Activated naive CD8-positive, alpha-beta T cell treated with anti-CD3 and anti-CD28 coated beads, Interleukin-2, amount 50 U/mL, for 16 hours (primary cell): ENCODE results near the gene SNX24.

Experiments used
- DNase-seq: peaks from one replicate; pipeline ENCODE4 v3.0.0-alpha.2; 2020; ENCODE audit warnings: low read depth, low spot score

The SNX24 gene

DNA sequence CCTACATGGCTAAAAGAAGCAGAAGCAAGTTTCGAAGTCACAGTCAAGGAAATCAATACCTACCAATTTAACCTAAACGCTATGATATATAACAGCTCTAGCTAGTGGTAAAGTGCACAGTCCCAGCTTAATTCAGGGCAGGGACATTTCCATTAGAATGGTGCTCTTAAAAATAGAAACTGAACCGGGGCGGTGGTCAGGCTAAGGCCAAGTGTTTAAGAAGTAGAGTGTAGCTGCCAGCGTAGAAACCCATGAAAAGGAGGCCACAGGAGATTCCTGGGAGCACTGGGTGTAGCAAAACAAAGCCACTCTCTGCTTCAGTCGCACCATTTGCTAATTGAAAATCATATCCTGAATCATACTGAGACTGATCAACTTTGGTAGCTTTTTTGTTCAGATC lies 162.3 kb downstream of the SNX24 start:
- no peak for DNase-seq

DNA sequence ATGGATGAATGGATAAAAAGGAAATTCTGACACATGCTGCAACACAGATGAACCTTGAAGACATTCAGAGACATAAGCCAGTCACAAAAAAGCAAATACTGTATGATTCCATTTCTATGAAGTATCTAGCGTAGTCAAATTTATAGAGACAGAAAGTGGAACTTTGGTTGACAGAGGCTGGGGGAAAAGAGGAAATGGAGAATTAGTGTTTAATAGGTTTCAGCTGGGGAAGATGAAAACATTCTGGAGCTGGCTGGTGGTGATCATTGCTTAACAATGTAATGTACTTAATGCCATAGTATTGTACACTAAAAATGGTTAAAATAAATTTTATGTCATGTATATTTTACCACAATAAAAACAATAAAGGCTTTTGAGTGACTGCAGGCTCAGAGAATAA lies 166.9 kb downstream of the SNX24 start:
- DNase-seq = no peak

DNA sequence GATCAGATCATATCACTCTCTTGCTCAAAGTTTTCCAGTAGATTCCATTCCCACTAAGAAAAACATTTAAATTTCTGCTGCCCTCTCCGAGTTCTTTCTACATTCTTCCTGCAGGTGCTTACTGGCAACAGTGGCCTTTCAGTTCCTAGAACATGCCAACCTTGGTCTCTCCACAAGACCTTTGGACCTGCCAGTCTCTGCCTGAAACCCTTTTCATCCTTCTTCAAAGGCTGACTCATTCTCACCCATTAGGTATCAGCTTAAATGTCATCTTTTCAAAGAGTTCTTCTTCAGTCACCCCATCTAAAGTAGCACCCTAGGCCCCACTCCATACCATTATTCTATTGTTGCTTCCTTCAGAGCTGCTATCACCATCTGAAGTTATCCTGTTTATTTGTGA lies 169.3 kb downstream of the SNX24 start:
- DNase-seq = no peak

DNA sequence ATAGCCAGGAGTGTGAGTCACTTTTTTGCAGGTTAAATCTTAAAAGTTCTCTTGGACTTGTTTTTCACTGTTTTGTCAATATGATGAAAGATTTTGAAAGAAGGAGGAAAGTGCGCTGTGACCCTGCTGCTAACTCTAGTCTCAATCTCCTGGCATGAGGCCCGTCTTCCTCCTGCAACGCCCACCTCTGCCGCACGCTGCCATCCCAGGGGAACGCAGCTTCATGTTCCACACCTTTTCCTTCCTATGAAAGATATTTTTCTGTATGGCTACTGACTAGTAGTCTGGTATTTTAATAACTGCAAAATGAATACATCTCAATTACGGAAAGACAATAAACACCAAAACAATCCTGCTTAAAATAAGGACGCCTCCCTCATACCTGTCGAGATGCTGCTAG lies 182.8 kb downstream of the SNX24 start:
- no peak for DNase-seq

GRCh38 chr5:123033157-123033671 lies 187.8 kb downstream of the SNX24 start:
- DNase-seq = no peak

- no peak for DNase-seq
These were observed 190.0 kb downstream of the SNX24 start for GRCh38 chr5:123035360-123035917.

GRCh38 chr5:123035918-123036390 lies 190.5 kb downstream of the SNX24 start:
- DNase-seq = no peak

DNA sequence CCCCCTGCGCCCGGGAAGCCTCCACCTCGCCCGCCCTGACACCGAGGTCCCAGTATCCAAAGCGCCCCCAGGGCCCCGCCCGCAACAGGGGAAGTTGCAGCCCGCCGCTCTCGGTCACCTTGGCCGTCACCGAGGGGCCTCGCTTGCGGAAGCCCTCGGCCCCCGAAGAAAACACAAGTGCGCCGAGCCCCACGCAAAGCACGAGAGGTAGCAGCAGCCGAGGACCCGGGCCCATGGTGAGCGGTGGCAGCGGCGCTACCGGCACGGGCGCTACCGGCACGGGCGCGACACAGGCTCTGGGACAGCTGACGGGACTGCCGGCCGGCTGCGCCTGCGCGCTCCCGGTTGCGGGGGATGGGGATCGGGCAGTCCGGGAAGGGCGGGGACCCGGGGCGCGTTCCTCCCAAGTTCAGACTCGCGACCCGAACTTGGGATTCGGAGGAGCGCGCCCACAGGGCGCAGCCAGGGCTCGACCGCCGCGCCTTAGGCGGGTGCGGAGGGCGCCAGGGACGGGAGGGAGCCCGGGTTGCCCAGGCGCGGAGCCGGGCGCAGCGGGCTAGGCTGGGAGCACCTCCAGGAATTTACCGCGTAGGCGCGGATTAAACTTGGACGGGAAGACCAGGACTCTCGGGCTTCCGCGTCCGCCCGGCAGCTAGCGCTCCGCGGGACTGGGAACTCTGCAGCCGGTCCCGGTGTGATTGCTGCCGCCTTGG lies 191.1 kb downstream of the SNX24 start, which contains the start of gene PPIC:
TSS of gene PPIC (minus strand) at position 335 of the 713 bp plus-strand sequence. CDS start at position 235, 100 bp downstream.
- no peak for DNase-seq

GRCh38 chr5:123037104-123037418 lies 191.6 kb downstream of the SNX24 start:
- DNase-seq = no peak

DNA sequence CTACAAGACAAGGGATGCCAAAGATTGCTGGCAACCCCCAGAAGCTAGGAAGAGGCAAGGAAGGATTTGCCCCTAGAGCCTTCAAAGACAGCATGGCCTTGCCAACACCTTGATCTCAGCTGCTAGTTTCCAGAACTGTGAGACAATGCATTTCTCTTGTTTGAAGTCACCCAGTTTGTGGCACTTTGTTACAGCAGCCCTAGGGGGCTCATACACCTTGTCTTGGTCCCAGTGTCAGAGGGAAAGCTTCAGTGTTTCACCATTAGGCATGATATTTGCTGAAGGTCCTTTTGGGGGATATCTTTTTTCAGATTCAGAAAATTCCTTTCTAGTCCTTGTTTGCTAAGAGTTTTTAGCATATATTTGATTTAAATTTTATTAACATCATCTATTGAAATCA lies 194.3 kb downstream of the SNX24 start:
- no peak for DNase-seq

DNA sequence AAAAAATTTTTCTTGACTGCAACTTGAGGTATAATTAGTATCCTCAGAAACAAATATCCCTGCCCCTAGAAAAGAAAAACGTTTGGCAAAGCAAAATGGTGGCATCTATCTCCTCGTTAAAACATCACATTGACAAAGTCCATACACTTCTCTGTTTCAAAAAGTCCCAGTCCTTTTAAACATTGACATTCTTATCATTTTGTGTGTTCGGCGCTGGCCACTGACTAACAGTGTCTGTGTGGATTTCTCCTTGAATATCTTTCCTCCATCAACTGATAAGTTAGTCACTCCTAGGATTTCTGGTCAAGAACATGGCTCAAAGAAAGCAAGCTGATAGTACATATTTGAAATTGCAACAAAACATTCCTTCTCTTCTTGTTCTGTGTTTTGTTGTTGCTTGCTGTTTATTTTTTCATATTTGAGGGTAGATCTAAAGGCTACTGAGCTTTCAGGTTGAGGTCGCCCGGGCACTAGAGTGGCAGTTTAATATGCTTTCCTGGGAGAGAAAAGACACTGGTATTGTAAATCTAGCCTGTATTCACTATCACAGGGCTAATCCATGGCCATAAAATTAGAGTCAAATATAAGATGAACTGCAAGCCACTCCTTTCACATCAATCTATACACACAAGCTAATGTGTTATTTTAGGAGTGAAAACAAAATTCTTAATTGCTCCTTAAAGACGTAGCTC lies 199.7 kb downstream of the SNX24 start:
- no peak for DNase-seq

DNA sequence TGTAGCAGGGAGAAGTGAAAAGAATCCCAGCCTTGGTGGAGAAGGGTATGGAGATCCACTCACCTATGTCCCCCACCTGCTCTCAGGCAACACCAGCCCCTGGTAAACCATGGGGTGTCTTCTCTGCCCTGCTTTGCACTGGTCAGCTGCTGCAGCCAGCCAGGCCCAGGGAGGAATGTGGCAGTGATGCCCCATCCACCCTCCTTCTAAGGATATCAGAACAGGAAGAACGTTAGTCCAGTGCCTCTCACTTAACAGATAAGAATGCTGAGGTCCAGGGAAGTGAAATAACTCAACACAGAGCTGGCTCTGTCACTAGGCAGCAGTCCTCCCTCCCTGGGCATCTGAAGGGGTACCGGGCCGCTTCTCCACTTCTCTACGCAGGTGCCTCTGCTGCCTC lies 200.8 kb downstream of the SNX24 start:
- no peak for DNase-seq

- no peak for DNase-seq
These were observed 202.3 kb downstream of the SNX24 start for GRCh38 chr5:123047706-123048105.

- no peak for DNase-seq
These were observed 205.8 kb downstream of the SNX24 start for GRCh38 chr5:123051206-123051605.
